WTC11 (cell line): ENCODE measurements around the gene RGS7. TPM values are rescaled to one million over a fixed set of nuclear protein-coding genes. Genes with fewer than 3 reads are reported as not detected.

Experiments
- ATAC-seq: fragments of 200-7000 bp; cut with Tn5 transposase; 2 replicates; pipeline ENCODE4 v1.10.0; 2021; ENCODE audit warnings: mild to moderate bottlenecking, moderate library complexity
- CTCF ChIA-PET: fragments of 300-600 bp; sonication (Branson Sonifier 250); formaldehyde crosslinking; loops from one replicate; lab custom pipeline; 2021; ENCODE audit warnings: antibody characterized with exemption; lab: Charles Lee
- POLR2A ChIA-PET: fragments of 350-600 bp; sonication (Branson Sonifier 250); formaldehyde crosslinking; loops from one replicate; lab custom pipeline; 2021; ENCODE audit warnings: antibody characterized with exemption; lab: Charles Lee
- DNase-seq: peaks from one replicate; pipeline ENCODE4 v3.0.0; 2021; ENCODE audit warnings: low spot score
- H3K27ac Mint-ChIP-seq: 2 replicates; pipeline ENCODE4 v1.8.0; 2021; ENCODE audit warnings: mixed read lengths
- H3K27me3 Mint-ChIP-seq: 2 replicates; pipeline ENCODE4 v1.8.0; 2021; ENCODE audit warnings: low read depth, mild to moderate bottlenecking, moderate library complexity, mixed read lengths
- H3K36me3 Mint-ChIP-seq: 2 replicates; pipeline ENCODE4 v1.8.0; 2021; ENCODE audit warnings: mixed read lengths
- H3K4me1 Mint-ChIP-seq: 2 replicates; pipeline ENCODE4 v1.8.0; 2022; ENCODE audit warnings: mixed read lengths
- H3K4me3 Mint-ChIP-seq: 2 replicates; pipeline ENCODE4 v1.8.0; 2021; ENCODE audit warnings: mild to moderate bottlenecking, moderate library complexity, mixed read lengths
- H3K9me3 Mint-ChIP-seq: 2 replicates; pipeline ENCODE4 v1.8.0; 2021; ENCODE audit warnings: mixed read lengths
- CBFB ChIP-seq: sonication (generic); formaldehyde crosslinking; IDR thresholded peaks from 2 replicates; pipeline ENCODE4 v1.8.1; 2022; ENCODE audit warnings: mild to moderate bottlenecking, low read depth, missing genetic modification reagents
- CREM ChIP-seq: sonication (generic); formaldehyde crosslinking; IDR thresholded peaks from 2 replicates; pipeline ENCODE4 v1.8.1; 2022; ENCODE audit warnings: mild to moderate bottlenecking, missing genetic modification reagents, moderate library complexity
- CTCF ChIP-seq: fragments of 200-600 bp; IDR thresholded peaks from 2 replicates; pipeline ENCODE4 v1.8.0; 2022; ENCODE audit warnings: antibody characterized with exemption
- E2F4 ChIP-seq: sonication (generic); formaldehyde crosslinking; IDR thresholded peaks from 2 replicates; pipeline ENCODE4 v1.8.1; 2022; ENCODE audit warnings: low read depth, mild to moderate bottlenecking, moderate library complexity, missing genetic modification reagents, borderline replicate concordance
- EMX1 ChIP-seq: fragments of 250-450 bp; sonication (Bioruptor Pico); IDR thresholded peaks from 2 replicates; pipeline ENCODE4 v1.8.0; 2021; ENCODE audit warnings: mild to moderate bottlenecking
- FOXP4 ChIP-seq: sonication (generic); formaldehyde crosslinking; IDR thresholded peaks from 2 replicates; pipeline ENCODE4 v1.8.0; 2022; ENCODE audit warnings: mild to moderate bottlenecking, missing genetic modification reagents
- GRHL2 ChIP-seq: fragments of 250-450 bp; sonication (Bioruptor Pico); IDR thresholded peaks from 2 replicates; pipeline ENCODE4 v1.8.0; 2022; ENCODE audit warnings: mild to moderate bottlenecking, moderate library complexity; ENCODE audit not compliant: insufficient replicate concordance, severe bottlenecking
- HMGA2 ChIP-seq: fragments of 250-450 bp; sonication (Bioruptor Pico); IDR thresholded peaks from 2 replicates; pipeline ENCODE4 v1.4.0; 2021; ENCODE audit warnings: mild to moderate bottlenecking, moderate library complexity
- IRF1 ChIP-seq: sonication (generic); formaldehyde crosslinking; IDR thresholded peaks from 2 replicates; pipeline ENCODE4 v1.8.0; 2023; ENCODE audit warnings: missing genetic modification reagents
- NR3C1 ChIP-seq: sonication (generic); formaldehyde crosslinking; conservative IDR thresholded peaks from 2 replicates; pipeline ENCODE4 v1.8.1; 2023; ENCODE audit warnings: low read depth, mild to moderate bottlenecking, missing genetic modification reagents
- RORB ChIP-seq: fragments of 250-450 bp; sonication (Bioruptor Pico); IDR thresholded peaks from 2 replicates; pipeline ENCODE4 v1.9.0; 2021; ENCODE audit warnings: mild to moderate bottlenecking
- SOX15 ChIP-seq: fragments of 250-450 bp; sonication (Bioruptor Pico); IDR thresholded peaks from 2 replicates; pipeline ENCODE4 v1.9.0; 2021; ENCODE audit warnings: mild to moderate bottlenecking
- TEAD1 ChIP-seq: sonication (generic); formaldehyde crosslinking; IDR thresholded peaks from 2 replicates; pipeline ENCODE4 v1.8.0; 2022; ENCODE audit warnings: mild to moderate bottlenecking, missing genetic modification reagents
- USF2 ChIP-seq: sonication (generic); formaldehyde crosslinking; IDR thresholded peaks from 2 replicates; pipeline ENCODE4 v1.8.1; 2023; ENCODE audit warnings: mild to moderate bottlenecking, missing genetic modification reagents, moderate library complexity
- ZBTB21 ChIP-seq: sonication (generic); formaldehyde crosslinking; IDR thresholded peaks from 2 replicates; pipeline ENCODE4 v1.8.1; 2023; ENCODE audit warnings: mild to moderate bottlenecking, missing genetic modification reagents, borderline replicate concordance
- ZBTB43 ChIP-seq: sonication (generic); formaldehyde crosslinking; IDR thresholded peaks from 2 replicates; pipeline ENCODE4 v1.8.1; 2023; ENCODE audit warnings: mild to moderate bottlenecking, missing genetic modification reagents
- ZNF219 ChIP-seq: sonication (generic); formaldehyde crosslinking; IDR thresholded peaks from 2 replicates; pipeline ENCODE4 v1.8.0; 2023; ENCODE audit warnings: missing genetic modification reagents, mild to moderate bottlenecking, borderline replicate concordance
- total RNA-seq: library from RNA; stranded (reverse); gene quantifications from 3 replicates; pipeline ENCODE4 v1.2.3, GENCODE V29; 2021

Gene RGS7
- total RNA-seq, 1 experiment from 2014 or later = 1.2 TPM

- Mint-ChIP-seq H3K27ac (no peak overlapping the region), H3K4me3 (no peak overlapping the region), H3K9me3 (peaks cover 8% of the 10 kb centered on the region; the same call in 1 of the 2 replicates), H3K36me3 (no peaks in the 10 kb centered on the region), H3K27me3 (no peaks in the 10 kb centered on the region), H3K4me1 (no peaks in the 10 kb centered on the region)
- CTCF ChIA-PET = no interaction called here
- ATAC-seq (no peak), DNase-seq (no peak)
- POLR2A ChIA-PET = no interaction called here
- TF ChIP-seq RORB (CRISPR knock-in tag) (no peak), CBFB (CRISPR knock-in tag) (no peak), NR3C1 (CRISPR knock-in tag) (no peak), ZBTB21 (CRISPR knock-in tag) (no peak), CTCF (no peak), CREM (CRISPR knock-in tag) (no peak), E2F4 (CRISPR knock-in tag) (no peak), HMGA2 (CRISPR knock-in tag) (no peak), USF2 (no peak), SOX15 (no peak)
Observed at GRCh38 chr1:240816472-240816871, 540.5 kb downstream of the RGS7 start.

GRCh38 chr1:240813720-240814119 is 543.3 kb downstream of the RGS7 start:
- DNase-seq = no peak
- no peak overlapping the region for H3K4me3 Mint-ChIP-seq
- ATAC-seq = no peak
- H3K4me1 Mint-ChIP-seq = no peaks in the 10 kb centered on the region
- no peaks in the 10 kb centered on the region for H3K36me3 Mint-ChIP-seq
- H3K27ac Mint-ChIP-seq = peak overlapping the region; percentile 43; the same call in 1 of the 2 replicates
- H3K27me3 Mint-ChIP-seq = no peaks in the 10 kb centered on the region
- POLR2A ChIA-PET = no interaction called here
- no peaks in the 10 kb centered on the region; the same call in 1 of the 2 replicates for H3K9me3 Mint-ChIP-seq
- no peak for TF ChIP-seq ZBTB43 (CRISPR knock-in tag)
- TF ChIP-seq EMX1 (CRISPR knock-in tag) = no peak
- no peak for TF ChIP-seq ZNF219 (CRISPR knock-in tag)
- TF ChIP-seq IRF1 (CRISPR knock-in tag) = no peak
- no peak for TF ChIP-seq TEAD1 (CRISPR knock-in tag)
- TF ChIP-seq SOX15 = no peak
- no peak for TF ChIP-seq FOXP4 (CRISPR knock-in tag)
- no peak for TF ChIP-seq GRHL2
- no peak for TF ChIP-seq CBFB (CRISPR knock-in tag)
- CTCF ChIA-PET = no interaction called here
